Left cardiac atrium (tissue), 4 donors: Measurements from ENCODE around the gene DDX49. TPM values are rescaled to one million over a fixed set of nuclear protein-coding genes. Genes with fewer than 3 reads are reported as not detected.
"Not testable (repeated sequence)": the region's sequence is repeated elsewhere in the genome, so short reads cannot be mapped to it uniquely, and the experiment has no call there.

Source experiments
- ATAC-seq, 2 donors: fragments of 200-7000 bp; cut with Tn5 transposase; one replicate each; pipeline ENCODE4 v1.9.1; 2020; ENCODE audit warnings: mild to moderate bottlenecking in 2 of 2, moderate library complexity in 2 of 2
- DNase-seq: peaks from one replicate; pipeline ENCODE4 v3.0.0-alpha.2; 2020
- intact Hi-C, 2 donors: fragments of 100-400 bp; cut with DNase I; formaldehyde crosslinking; loops; one replicate each; pipeline versions ENCODE4 v1.14.1 to v1.15.1; 2022 to 2023
- total RNA-seq, 2 donors: library from RNA; stranded (reverse); fragmentation: NEBNext Ultra II Directional; extraction: Animal tissue kit (Norgen Biotek cat#: 25700); gene quantifications; one replicate each; pipeline ENCODE4 v1.2.1, GENCODE V29; 2021
- donor health status: DM: no; HTN: yes; CAD: no.
- donor health status: DM: no; HTN: yes; CAD: no; lungs with severe emphysema.
- donor health status: DM: yes; HTN: yes; CAD: no.
- donor health status: Dilated cardiomyopathy.

The DDX49 gene
- total RNA-seq, 2 donors from 2014 or later = 23.6 to 24.2 TPM

DNA sequence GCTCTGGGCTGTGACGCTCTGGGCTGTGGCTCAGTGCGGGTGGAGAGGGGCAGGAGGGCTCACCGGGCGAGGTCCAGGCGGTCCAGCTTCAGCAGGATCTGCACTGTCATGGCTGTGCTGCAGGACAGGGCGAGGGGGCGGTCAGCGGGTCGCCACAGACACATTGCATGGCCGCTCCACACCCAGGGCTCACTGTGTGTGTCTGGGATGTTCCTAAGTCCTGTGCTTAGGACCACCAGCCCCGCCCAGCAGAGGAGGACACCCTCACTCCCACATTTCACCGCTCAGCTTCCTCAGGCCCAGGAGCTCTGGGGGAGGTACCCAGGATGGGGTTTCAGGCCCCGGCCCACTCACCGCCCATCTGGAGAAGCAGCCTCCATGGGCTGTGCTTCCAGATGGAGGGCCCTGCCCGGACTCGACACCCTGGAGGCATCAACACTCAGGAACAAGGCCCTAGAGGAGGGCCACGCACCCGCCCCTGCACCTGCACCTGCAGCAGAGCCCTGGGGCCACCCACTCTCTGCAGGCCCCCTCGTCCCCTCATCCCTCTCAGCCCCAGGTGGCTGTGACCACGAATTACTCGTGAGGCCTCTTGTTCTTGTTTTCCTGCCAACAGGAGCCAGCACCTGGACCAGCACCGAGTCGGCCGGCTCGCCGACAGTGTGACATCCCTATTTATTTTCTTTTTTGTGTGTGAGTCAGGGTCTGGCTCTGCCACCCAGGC is 13.8 kb upstream of the DDX49 start:
- ATAC-seq (peak in 1 of 2 donors; percentile 28), DNase-seq (no peak)

DNA sequence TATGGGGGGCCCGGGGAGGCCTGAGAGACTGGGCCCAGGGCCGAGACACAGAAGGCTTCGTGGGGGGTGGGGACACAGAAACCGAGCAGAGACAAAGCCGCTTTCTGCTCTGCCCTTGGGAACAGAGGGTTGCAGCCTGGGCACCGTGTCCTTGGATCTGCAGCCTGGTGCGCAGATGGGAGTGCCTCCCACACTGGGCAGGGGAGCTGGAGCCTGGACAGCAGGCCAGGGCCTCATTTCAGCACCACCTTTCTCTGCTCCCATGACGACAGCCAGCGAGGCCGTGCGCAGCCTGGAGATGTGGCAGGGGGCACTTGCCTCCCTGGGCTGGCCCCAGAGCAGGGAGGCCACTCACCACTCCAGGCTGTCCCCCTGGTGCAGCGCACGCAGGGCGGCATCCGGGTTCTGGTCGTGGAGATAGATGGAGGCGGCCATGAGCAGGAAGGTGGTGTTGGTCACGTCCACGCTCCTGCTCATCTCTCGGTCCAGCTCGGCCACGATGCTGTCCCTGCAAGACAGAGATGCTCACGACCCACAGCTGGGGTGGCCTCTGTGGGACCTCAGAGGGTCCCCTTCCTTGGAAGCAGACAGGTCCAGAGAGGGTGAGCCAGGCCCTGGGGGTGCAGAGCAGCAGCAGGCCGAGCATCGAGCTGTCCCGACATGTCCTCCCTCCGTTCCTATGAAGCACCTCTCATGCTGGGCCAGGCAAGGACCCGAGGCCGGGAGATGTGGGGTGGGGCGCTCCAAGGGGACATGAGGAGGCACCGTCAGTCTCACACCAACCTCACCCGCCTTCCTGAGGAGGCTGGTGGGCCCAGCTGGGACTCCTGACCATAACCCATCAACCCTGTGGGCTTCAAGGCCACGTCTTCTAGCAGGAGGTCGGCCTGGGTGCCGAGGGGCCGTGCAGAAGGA is 12.7 kb upstream of the DDX49 start:
- intact Hi-C loops = no loop called here
- peak; percentile 18 for DNase-seq

More for the DNA sequence above, 13.8 kb upstream of the DDX49 start:
- intact Hi-C loops = no loop called here

DNA sequence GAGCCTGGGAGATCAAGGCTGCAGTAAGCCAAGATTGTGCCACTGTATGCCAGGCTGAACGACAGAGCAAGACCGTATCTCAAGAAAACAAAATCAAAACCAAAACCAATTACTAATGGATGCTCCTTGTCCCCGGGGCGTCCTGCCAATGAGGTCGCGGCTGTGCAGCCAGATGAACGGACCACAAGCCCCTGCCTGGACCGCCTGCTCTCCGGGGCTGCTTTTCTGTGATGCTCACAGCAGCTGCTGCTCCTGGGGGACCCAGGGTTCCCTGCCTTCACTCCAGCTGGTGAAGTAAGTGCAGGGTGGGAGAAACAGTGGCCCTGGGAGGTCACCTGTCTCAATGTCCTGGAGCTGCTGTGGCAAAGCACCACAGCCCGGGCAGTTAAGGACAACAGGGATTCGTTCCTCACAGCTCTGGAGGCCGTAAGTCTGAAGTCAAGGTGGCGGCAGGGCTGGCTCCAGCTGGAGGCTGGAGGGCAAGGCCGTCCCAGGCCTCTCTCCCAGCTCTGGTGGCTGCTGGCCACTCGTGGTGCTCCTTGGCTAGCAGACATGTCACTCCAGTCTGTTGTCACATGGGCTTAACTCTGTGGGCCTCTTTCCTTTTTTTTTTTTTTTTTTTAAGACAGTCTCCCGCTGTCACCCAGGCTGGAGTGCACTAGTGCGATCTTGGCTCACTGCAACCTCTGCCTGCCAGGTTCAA is 10.4 kb upstream of the DDX49 start:
- DNase-seq (no peak), ATAC-seq (no peak)
- intact Hi-C loops = no loop called here

More for the DNA sequence above, 12.7 kb upstream of the DDX49 start:
- no peak for ATAC-seq

DNA sequence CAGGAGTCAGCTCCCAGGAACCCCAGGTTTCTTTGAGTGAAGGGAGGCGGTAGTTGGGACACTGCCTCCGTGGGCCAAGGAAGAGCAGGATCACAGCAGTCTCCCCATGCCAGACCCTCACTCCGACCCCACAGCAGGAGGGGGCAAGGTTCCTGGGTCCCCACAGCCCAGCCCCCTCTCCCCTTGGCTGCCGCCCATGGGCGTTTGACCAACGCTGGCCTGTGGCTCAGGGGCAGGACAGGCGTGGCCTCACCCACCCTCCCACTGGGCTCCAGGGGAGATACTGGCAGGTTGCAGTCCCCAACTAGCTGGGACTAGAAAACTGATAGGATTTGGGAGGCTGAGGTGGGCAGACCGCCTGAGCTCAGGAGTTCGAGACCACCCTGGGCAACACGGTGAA is 9.5 kb upstream of the DDX49 start:
- ATAC-seq = no peak
- intact Hi-C loops = no loop called here
- DNase-seq = no peak

DNA sequence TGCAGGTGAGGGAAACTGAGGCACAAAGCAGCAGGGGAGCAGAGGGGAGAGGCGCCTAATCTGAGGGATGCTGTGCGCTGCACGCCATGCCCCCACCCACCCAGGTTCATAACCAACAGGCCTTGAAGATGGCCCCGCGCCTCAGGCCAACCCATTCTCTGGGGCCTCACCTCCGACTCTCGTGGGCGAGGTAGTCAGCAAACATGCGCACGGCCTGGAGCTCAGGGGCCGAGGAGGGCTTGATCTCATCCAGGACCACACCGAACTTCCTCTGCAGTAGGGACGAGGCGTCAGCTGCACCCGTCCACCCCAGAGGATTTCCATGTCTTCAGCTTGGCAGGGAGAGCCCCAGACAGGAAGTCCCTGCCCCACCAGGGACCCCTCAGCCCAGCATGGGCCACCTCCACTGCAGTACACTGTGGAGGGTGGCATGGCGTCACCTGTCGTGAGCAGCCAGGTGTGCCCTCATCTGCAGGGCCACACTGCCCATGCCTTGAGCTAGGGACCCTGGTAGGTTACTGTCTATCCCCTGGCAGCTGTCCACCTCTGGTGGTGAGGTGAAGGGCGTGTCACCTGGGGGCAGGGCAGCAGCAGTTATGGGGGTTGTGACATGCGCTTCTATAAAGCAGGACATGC is 8.6 kb upstream of the DDX49 start:
- intact Hi-C loops = no loop called here
- no peak for DNase-seq
- no peak for ATAC-seq

DNA sequence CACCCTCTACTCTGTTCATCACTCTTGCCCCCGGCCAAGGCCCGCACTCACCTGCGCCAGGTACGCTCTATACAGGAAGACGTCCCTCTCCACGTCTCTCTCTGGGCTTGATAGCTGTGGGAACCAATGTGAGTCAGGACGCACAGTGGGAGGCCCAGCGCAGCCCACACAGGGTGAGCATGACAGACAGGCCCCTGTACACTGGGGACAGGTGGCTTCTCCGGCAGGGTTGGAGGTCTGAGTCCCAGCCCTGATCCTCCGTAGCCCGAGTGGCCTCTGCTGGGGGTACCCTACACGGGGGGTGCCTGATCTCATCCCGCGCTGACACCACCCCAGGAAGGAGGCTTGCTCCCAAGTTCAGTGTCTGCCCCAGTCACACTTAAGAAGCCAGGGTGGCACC is 6.6 kb upstream of the DDX49 start:
- ATAC-seq (no peak), DNase-seq (no peak)
- intact Hi-C loops = no loop called here

DNA sequence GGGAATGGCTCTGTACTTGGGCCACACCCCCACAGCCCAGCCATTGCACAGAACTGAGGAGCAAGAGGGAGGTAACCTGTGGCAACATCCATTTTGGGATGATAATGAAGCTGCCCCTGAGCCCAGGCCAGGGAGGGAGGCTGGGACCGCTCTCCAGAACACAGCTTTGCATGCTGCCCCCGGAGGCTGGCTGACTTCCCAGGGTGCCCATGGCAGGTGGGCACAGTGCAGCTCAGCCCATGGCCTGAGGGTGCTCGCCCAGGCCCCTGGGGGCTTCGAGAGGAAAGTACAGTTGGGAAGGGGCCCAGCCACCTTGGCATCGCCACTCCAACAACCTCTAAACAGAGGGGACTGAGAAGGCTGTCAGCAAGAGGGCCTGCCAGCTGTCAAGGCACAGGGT is 6.0 kb upstream of the DDX49 start:
- intact Hi-C loops = no loop called here
- DNase-seq (no peak), ATAC-seq (no peak)

DNA sequence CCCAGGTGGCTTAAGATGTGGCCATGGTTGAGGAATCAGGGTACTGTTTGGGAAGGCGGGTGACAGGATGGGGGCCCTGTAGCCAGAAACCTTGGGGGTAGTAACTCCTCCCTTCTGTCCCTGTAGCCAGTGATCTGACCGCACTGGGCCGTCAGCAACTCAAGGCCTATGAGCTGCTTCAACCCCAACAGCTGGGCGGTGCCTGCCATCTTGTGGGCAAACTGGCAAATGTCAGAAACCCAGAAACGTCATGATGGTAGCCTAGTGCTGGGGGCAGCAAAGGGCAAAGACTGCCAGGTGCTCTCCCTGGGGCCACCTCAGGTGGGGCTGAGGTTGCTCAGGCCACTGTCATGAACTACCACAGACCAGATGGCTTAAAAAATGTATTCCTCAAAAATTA is 3.9 kb upstream of the DDX49 start:
- DNase-seq = no peak
- intact Hi-C loops = no loop called here

DNA sequence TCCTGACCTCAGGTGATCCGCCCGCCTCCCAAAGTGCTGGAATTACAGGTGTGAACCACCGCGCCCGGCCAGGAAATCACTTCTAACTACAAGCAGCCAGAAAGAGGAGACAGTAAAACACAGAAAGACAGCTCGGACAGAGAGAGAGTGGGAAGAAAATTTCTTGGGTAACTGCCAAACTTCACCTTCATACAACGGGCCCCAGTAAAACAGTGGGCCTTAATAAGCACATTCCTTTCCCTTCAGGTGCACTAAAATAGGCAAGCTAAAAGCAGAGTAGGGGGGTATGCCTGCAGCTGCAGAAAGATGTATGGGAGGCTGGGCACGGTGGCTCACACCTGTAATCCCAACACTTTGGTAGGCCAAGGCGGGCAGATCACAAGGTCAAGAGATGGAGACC is 1.9 kb upstream of the DDX49 start:
- ATAC-seq, intact Hi-C loops, DNase-seq: not testable (repeated sequence)

More for the DNA sequence above, 3.9 kb upstream of the DDX49 start:
- ATAC-seq = no peak

DNA sequence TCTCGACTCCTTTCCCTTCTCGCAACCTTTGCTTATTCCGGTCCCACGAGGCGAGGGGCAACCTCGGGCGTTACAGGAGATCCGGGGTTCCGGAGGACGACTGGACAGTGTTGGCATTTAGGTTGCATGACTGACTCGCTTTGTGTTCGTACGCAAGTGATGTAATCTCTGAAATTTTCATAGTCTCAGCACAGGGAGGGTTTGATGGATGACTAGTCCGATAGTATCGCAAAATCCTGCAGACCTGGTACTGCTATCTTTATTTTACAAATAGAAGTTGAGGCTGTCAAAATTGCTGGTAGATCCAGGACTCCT is 342 bp downstream of the DDX49 start:
- DNase-seq (no peak), ATAC-seq (no peak)
- intact Hi-C loops = no loop called here

DNA sequence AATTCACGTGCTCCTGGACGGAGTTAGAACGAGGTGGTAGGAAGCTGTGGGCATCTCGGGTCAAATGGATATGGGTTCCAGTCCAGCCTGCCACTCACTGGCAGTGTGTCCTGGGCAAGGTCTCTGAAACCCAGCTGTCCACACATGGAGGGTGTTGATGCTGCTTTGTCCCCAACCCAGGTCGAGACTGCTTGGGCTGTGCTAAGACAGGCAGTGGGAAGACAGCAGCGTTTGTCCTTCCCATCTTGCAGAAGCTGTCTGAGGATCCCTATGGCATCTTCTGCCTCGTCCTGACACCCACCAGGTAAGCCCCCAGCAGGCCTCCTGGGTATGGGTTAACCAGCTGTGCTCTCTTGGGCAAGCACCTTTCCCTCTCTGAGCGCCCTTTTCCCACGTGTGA is 885 bp downstream of the DDX49 start:
- intact Hi-C loops = no loop called here
- no peak for ATAC-seq

DNA sequence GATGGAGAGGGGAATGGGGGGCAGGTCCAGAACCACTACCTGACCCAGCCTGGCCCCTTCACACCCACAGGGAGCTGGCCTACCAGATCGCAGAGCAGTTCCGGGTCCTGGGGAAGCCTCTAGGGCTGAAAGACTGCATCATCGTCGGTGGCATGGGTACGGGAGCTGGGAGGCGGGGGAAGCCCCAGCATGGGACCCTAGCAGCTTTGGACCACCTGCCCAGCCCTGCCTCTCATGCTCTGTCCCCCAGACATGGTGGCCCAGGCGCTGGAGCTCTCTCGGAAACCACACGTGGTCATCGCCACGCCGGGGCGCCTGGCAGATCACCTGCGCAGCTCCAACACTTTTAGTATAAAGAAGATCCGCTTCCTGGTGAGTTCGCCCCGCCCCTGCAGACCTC is 2.1 kb downstream of the DDX49 start:
- intact Hi-C loops = no loop called here
- ATAC-seq (no peak), DNase-seq (no peak)

More for the DNA sequence above, 885 bp downstream of the DDX49 start:
- DNase-seq = no peak

DNA sequence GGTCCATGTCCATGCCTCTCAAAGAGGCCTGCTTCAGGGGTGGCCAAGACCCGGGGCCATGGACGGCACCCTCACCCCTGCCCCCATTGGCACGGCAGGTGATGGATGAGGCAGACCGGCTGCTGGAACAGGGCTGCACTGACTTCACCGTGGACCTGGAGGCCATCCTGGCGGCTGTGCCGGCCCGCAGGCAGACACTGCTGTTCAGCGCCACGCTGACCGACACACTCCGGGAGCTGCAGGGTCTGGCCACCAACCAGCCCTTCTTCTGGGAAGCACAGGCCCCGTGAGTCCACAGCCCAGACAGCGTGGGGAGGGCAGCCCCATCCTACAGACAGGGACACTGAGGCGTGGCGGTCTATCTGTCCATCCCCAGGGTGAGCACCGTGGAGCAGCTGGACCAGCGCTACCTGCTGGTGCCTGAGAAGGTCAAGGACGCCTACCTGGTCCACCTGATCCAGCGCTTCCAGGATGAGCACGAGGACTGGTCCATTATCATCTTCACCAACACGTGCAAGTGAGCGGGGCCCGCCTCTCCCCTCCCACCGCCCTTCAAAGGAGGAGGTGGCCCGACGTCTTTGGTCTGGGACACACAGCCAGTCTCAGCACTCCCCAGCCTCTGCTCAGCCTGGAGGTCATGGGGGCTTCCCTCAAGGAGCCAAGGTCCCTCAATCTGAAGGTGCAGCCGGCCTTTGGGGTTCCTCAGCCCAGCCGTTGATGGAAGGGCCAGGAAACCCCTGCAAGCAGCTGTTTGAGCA is 2.9 kb downstream of the DDX49 start:
- DNase-seq = no peak
- ATAC-seq = no peak
- intact Hi-C loops = no loop called here

DNA sequence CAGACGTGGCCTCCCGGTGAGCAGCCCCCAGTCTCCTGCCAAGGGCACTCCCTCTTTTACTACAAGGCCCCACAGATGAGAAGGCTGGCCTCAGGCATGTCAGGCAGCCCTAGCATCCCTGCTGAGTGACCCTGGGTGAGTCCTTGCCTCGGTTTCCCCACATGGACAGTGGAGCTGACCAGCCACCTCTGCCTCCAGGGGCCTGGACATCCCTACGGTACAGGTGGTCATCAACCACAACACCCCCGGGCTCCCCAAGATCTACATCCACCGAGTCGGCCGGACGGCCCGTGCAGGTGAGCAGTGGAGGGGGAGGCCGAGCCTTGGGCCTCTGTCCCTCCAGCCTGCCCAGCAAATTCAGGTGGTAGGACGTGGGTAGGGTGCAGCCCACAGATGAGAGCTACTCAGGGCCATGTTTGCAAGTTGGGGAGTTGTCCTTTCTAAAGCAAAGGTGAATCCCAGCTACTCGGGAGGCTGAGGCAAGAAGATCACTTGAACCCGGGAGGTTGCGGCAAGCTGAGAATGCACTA is 5.2 kb downstream of the DDX49 start:
- intact Hi-C loops = no loop called here
- no peak for DNase-seq
- ATAC-seq = no peak

DNA sequence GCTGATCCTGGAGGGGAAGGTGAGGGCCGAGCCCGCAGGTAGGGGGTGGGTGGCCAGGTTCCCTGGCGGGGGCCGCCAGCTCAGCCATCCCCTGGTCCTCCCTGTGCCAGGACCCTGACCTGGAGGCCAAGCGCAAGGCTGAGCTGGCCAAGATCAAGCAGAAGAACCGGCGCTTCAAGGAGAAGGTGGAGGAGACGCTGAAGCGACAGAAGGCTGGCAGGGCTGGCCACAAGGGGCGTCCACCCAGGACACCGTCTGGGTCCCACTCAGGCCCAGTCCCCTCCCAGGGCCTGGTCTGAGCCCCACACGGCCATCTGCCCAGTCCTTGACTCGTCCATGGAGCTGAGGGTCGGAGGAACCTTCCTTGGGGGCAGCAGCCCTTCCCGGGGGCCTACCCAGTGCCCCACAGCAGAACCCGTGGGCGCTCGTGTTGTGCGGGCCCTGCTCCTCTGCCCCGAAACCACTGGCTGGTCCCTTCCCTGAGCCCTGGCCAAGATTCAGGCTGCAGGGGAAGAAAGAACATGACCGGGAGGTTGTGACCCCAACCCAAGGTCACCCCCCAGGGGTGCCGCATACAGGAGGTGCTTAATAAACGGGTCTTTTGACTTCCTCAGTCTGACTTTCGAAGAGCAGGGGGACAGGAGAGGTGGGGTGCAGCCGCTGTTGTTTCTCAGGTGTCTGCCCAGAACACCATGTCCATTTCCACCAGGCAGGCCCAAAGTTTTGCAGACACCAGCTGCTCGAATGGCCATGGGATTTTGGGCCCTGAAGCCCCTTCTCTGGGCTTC is 8.7 kb downstream of the DDX49 start:
- ATAC-seq = no peak
- no peak for DNase-seq

DNA sequence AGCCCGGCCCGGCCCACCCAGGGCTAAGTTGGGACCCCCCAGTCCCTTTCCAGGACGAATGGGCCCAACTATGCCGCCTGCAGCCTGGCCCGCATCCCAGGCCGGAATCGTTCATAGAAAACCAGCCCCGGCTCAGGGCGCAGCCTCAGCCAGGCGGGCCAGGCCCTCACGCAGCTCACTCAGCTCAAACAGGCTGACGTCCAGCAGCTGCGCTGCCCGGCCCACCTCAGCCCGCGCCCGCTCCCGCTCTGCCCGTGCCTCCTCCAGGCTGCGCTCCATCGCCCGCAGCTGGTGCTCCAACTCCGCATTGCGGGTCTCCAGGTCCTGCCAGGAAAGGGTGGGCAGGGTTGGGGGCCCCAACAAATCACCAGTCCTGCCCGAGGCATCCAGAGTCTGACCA is 9.8 kb downstream of the DDX49 start:
- no peak for ATAC-seq
- intact Hi-C loops = no loop called here

More for the DNA sequence above, 8.7 kb downstream of the DDX49 start:
- intact Hi-C loops = no loop called here

DNA sequence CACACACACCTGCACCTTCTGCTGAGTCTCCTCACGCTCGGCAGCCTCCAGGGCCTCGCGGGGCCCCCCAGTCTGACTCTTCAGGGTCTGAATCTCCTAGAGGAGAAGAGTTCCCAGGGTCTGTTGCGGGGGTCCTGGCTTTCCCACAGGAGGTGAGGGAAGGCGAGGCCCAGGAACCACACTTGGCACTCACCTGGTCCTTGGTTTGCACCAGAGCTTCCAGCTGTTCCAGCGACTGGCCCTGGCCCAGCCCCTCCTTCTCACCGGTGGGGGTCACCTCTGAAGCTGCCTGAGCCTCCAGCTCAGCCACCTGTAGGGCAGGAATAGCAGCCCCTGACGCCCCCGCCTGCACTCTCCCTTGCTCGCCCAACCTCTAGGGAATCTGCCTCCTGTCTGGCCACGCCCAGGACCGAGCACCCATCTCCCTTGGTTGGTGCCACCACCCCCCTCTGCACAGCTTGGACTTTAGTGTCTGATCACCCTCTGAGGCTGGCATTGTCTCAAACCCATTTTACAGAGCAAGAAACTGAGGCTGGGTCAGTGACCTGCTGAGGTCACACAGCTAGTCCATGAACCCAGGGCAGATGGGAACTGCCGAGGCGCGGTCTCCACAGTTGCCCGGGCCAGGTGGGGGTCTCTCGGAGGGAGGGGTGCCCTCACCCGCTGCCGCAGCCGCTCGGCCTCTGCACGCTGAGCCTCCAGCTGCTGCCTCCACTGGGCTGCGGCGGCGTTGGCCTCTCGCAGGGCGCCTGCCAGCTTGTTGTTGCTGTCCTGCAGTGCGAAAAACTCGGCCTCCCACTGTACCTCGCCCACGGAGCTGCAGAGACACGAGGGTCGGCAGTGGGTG is 12.0 kb downstream of the DDX49 start:
- no peak for DNase-seq
- ATAC-seq = no peak
- intact Hi-C loops = no loop called here

More for the DNA sequence above, 9.8 kb downstream of the DDX49 start:
- no peak for DNase-seq
